ENCODE measurements around the gene GALP. TPM values are rescaled to one million over a fixed set of nuclear protein-coding genes. Genes with fewer than 3 reads are reported as not detected.

Gene GALP
- total RNA-seq, 2 experiments from 2014 or later: not detected

GRCh38 chr19:56142897-56143434 is 32.8 kb upstream of the GALP start:
- TF ChIP-seq CTCF (IDR thresholded peaks at IDR 0.05): no peak
- H3K27me3 Mint-ChIP-seq: no peaks in the 10 kb centered on the region
- peaks cover 3% of the 10 kb centered on the region for H3K36me3 Mint-ChIP-seq (ENCODE audit: low read depth)
- ChIA-PET CTCF (interaction anchor here (1.6 kb wide), 1 partner anchor 67 kb away, joined by 5 read pairs; no protein-coding TSS in a partner anchor), POLR2A (interaction anchor here (0.6 to 0.9 kb wide), 2 partner anchors 24 to 39 kb away, joined by 3 read pairs; no protein-coding TSS in a partner anchor)
- no peak overlapping the region for H3K4me3 Mint-ChIP-seq
- peaks cover 34% of the 10 kb centered on the region for H3K4me1 Mint-ChIP-seq (ENCODE audit: low read depth)
- intact Hi-C loops (cut with micrococcal nuclease): no loop called here
- ATAC-seq: no peak
- DNase-seq: no peak
- no peak overlapping the region for H3K27ac Mint-ChIP-seq
- no peaks in the 10 kb centered on the region for H3K9me3 Mint-ChIP-seq

GRCh38 chr19:56144376-56144775 is 31.4 kb upstream of the GALP start:
- Mint-ChIP-seq H3K36me3 (ENCODE audit: low read depth) (peaks cover 11% of the 10 kb centered on the region), H3K4me1 (ENCODE audit: low read depth) (peaks cover 32% of the 10 kb centered on the region), H3K27me3 (no peaks in the 10 kb centered on the region), H3K4me3 (no peak overlapping the region), H3K27ac (peak overlapping the region; percentile 30), H3K9me3 (no peaks in the 10 kb centered on the region)
- TF ChIP-seq CTCF (IDR thresholded peaks at IDR 0.05): no peak
- no peak for ATAC-seq
- ChIA-PET POLR2A (no interaction called here), CTCF (interaction anchor here (1.4 kb wide), 1 partner anchor 63 kb away, joined by 3 read pairs; no protein-coding TSS in a partner anchor)
- DNase-seq: no peak
- intact Hi-C loops (cut with micrococcal nuclease): no loop called here

- Mint-ChIP-seq H3K4me1 (ENCODE audit: low read depth) (peaks cover 32% of the 10 kb centered on the region), H3K36me3 (ENCODE audit: low read depth) (peaks cover 14% of the 10 kb centered on the region), H3K27me3 (no peaks in the 10 kb centered on the region), H3K9me3 (peaks cover 2% of the 10 kb centered on the region), H3K4me3 (no peak overlapping the region), H3K27ac (no peak overlapping the region)
- DNase-seq (no peak), ATAC-seq (no peak)
- intact Hi-C loops (cut with micrococcal nuclease): no loop called here
- ChIA-PET POLR2A (no interaction called here), CTCF (interaction anchor here (1.3 to 1.4 kb wide), 2 partner anchors 64 to 78 kb away, joined by 3 to 4 read pairs; no protein-coding TSS in a partner anchor)
- TF ChIP-seq CTCF (IDR thresholded peaks at IDR 0.05): no peak
Measured at GRCh38 chr19:56144831-56145230, 31.0 kb upstream of the GALP start.

- H3K27ac Mint-ChIP-seq: no peak overlapping the region
- ATAC-seq (no peak), DNase-seq (no peak)
- TF ChIP-seq CTCF (IDR thresholded peaks at IDR 0.05): no peak
- ChIA-PET CTCF (interaction anchor here (1.3 kb wide), 1 partner anchor 79 kb away, joined by 4 read pairs; no protein-coding TSS in a partner anchor), POLR2A (no interaction called here)
- H3K9me3 Mint-ChIP-seq: peaks cover 2% of the 10 kb centered on the region
- peaks cover 28% of the 10 kb centered on the region for H3K4me1 Mint-ChIP-seq (ENCODE audit: low read depth)
- no peaks in the 10 kb centered on the region for H3K27me3 Mint-ChIP-seq
- intact Hi-C loops (cut with micrococcal nuclease): no loop called here
- no peak overlapping the region for H3K4me3 Mint-ChIP-seq
- peaks cover 15% of the 10 kb centered on the region for H3K36me3 Mint-ChIP-seq (ENCODE audit: low read depth)
Measured at GRCh38 chr19:56145698-56146097, 30.1 kb upstream of the GALP start.

GRCh38 chr19:56146904-56147303 is 28.9 kb upstream of the GALP start:
- ATAC-seq: no peak
- DNase-seq: no peak
- POLR2A ChIA-PET: interaction anchor here (1.5 kb wide), 1 partner anchor 27 kb away, joined by 3 read pairs; no protein-coding TSS in a partner anchor

More at GRCh38 chr19:56146904-56147303, 28.9 kb upstream of the GALP start:
- H3K36me3 Mint-ChIP-seq (ENCODE audit: low read depth): peaks cover 15% of the 10 kb centered on the region
- CTCF ChIA-PET: no interaction called here
- H3K9me3 Mint-ChIP-seq: peaks cover 2% of the 10 kb centered on the region
- intact Hi-C loops (cut with micrococcal nuclease): no loop called here
- H3K4me1 Mint-ChIP-seq (ENCODE audit: low read depth): peaks cover 26% of the 10 kb centered on the region
- H3K4me3 Mint-ChIP-seq: no peak overlapping the region
- no peak overlapping the region for H3K27ac Mint-ChIP-seq
- H3K27me3 Mint-ChIP-seq: no peaks in the 10 kb centered on the region
- no peak for TF ChIP-seq CTCF (IDR thresholded peaks at IDR 0.05)
